HG03135 (cell line): ENCODE data around the gene HOXA9.

Experiments used
- ATAC-seq: cut with Tn5 transposase; IDR thresholded peaks from one replicate; pipeline ENCODE4 v1.9.1; 2021; ENCODE audit warnings: mild to moderate bottlenecking, moderate library complexity; ENCODE audit not compliant: unreplicated experiment

The HOXA9 gene

GRCh38 chr7:27201580-27202017 lies 36.3 kb upstream of the HOXA9 start:
- no peak for ATAC-seq

- no peak for ATAC-seq
Measured at GRCh38 chr7:27200761-27201579, 35.6 kb upstream of the HOXA9 start.

- ATAC-seq: no peak
Measured at GRCh38 chr7:27199849-27200760, 34.8 kb upstream of the HOXA9 start, which contains the start of gene HOXA13. Gene HOXA13 (minus strand): TSS chr7:27200091. CDS start chr7:27200077, 14 bp downstream.

GRCh38 chr7:27198871-27199801 lies 33.8 kb upstream of the HOXA9 start:
- ATAC-seq: no peak

GRCh38 chr7:27198138-27198841 lies 33.0 kb upstream of the HOXA9 start:
- no peak for ATAC-seq

GRCh38 chr7:27197137-27198042 lies 32.1 kb upstream of the HOXA9 start:
- ATAC-seq: no peak

GRCh38 chr7:27196287-27196767 lies 31.0 kb upstream of the HOXA9 start:
- no peak for ATAC-seq

- ATAC-seq: no peak
Measured at GRCh38 chr7:27194686-27195379, 29.5 kb upstream of the HOXA9 start.

GRCh38 chr7:27194002-27194352 lies 28.6 kb upstream of the HOXA9 start:
- ATAC-seq: no peak

GRCh38 chr7:27193335-27194001 lies 28.1 kb upstream of the HOXA9 start:
- ATAC-seq: no peak

GRCh38 chr7:27192546-27193334 lies 27.4 kb upstream of the HOXA9 start:
- ATAC-seq: no peak

GRCh38 chr7:27191833-27192545 lies 26.7 kb upstream of the HOXA9 start:
- no peak for ATAC-seq

GRCh38 chr7:27191161-27191731 lies 25.9 kb upstream of the HOXA9 start:
- ATAC-seq: no peak

- ATAC-seq: no peak
Measured at GRCh38 chr7:27189997-27190748, 24.8 kb upstream of the HOXA9 start.

GRCh38 chr7:27189295-27189996 lies 24.1 kb upstream of the HOXA9 start:
- ATAC-seq: no peak
